ENCODE results near the gene TNFRSF8. TPM values are rescaled to one million over a fixed set of nuclear protein-coding genes. Genes with fewer than 3 reads are reported as not detected.

Gene TNFRSF8
- total and polyA plus RNA-seq, 2 donors (not counting 1 experiment from before 2014, with no cell fraction given), result 0.36 to 0.57 TPM

DNA sequence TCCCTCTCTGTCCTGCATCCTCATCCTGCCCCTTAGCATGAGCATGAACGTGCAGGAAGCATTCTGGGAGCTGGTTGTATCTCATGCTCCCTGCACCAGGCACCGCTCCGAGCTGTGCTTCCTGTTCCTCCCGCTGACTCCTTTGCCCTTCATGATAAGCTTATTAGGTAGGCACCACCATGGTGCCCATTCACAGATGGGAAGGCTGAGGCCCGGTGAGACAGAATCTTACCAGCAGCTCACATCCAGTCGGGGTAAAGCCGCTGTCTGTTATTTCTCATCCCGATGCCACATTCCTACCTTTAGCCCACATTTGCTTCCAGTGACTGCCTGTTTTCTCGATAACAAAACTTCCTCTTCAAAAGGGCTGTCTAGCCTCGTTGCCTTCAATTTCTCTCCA is 36.5 kb upstream of the TNFRSF8 start:
- Histone ChIP-seq H4K20me1 (ENCODE audit: control insufficient read depth, insufficient read depth, low read length, poor library complexity, severe bottlenecking) (peaks cover under 1% of the 10 kb centered on the region), H3K27me3 (replicated peaks in 1 of 4; ENCODE audit: control extremely low read depth in 1 of 4, control insufficient read depth in 3 of 4, insufficient read depth in 4 of 4, low read length in 3 of 4) (no peaks in the 10 kb centered on the region), H3K36me3 (replicated peaks in 1 of 2; ENCODE audit: control extremely low read depth in 1 of 2, control insufficient read depth in 1 of 2, extremely low read depth in 1 of 2, insufficient read depth in 2 of 2, low read length in 1 of 2) (peaks cover 0 to 53% of the 10 kb centered on the region in 2 experiments), H3K79me2 (ENCODE audit: control insufficient read depth, insufficient read depth, low read length) (peaks cover 8% of the 10 kb centered on the region), H3K9me3 (ENCODE audit: control extremely low read depth in 1 of 3, control insufficient read depth in 2 of 3, insufficient read depth in 1 of 3, low read length in 2 of 3) (no peaks in the 10 kb centered on the region), H3K27ac (ENCODE audit: low read length in 2 of 2) (no peak overlapping the region), H2AFZ (ENCODE audit: insufficient read depth, low read depth, low read length, poor library complexity, severe bottlenecking) (no peak overlapping the region), H3K4me3 (ENCODE audit: control extremely low read depth in 1 of 5, extremely low read depth in 1 of 5, insufficient read depth in 1 of 5, low read depth in 2 of 5, low read length in 4 of 5) (no peak overlapping the region), H3K4me1 (ENCODE audit: control insufficient read depth in 2 of 2, insufficient read depth in 2 of 2, low read length in 2 of 2) (peaks cover 4 to 10% of the 10 kb centered on the region in 2 donors), H3K4me2 (replicated peaks; ENCODE audit: low read depth, low read length, poor library complexity, severe bottlenecking) (no peak overlapping the region), H3K9ac (ENCODE audit: low read length) (no peak overlapping the region)
- Mint-ChIP-seq H3K4me1 (peaks cover 21% of the 10 kb centered on the region), H3K4me3 (no peak overlapping the region), H3K27ac (no peak overlapping the region), H3K9me3 (ENCODE audit: insufficient read depth) (no peaks in the 10 kb centered on the region), H3K27me3 (no peaks in the 10 kb centered on the region)
- ATAC-seq (ENCODE audit: low read depth) (no peak), DNase-seq (no peak)
- intact Hi-C loops (cut with micrococcal nuclease), result no loop called here
- 96% methylated on average over 7 of the region's 10 CpGs for WGBS (ENCODE audit: insufficient coverage)
- TF ChIP-seq EZH2 (IDR thresholded peaks at IDR 0.05; ENCODE audit: borderline replicate concordance, insufficient read depth, low read depth, low read length, poor library complexity, severe bottlenecking), result no peak
- TF ChIP-seq, protein P1, sequence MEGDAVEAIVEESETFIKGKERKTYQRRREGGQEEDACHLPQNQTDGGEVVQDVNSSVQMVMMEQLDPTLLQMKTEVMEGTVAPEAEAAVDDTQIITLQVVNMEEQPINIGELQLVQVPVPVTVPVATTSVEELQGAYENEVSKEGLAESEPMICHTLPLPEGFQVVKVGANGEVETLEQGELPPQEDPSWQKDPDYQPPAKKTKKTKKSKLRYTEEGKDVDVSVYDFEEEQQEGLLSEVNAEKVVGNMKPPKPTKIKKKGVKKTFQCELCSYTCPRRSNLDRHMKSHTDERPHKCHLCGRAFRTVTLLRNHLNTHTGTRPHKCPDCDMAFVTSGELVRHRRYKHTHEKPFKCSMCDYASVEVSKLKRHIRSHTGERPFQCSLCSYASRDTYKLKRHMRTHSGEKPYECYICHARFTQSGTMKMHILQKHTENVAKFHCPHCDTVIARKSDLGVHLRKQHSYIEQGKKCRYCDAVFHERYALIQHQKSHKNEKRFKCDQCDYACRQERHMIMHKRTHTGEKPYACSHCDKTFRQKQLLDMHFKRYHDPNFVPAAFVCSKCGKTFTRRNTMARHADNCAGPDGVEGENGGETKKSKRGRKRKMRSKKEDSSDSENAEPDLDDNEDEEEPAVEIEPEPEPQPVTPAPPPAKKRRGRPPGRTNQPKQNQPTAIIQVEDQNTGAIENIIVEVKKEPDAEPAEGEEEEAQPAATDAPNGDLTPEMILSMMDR (IDR thresholded peaks at IDR 0.05), result no peak
- CTCF ChIA-PET, result interaction anchor here (1.6 kb wide), 1 partner anchor 52 kb away, joined by 5 read pairs; no protein-coding TSS in a partner anchor
- POLR2A ChIA-PET, result interaction anchor here (0.6 kb wide), 1 partner anchor 17 kb away, joined by 4 read pairs; no protein-coding TSS in a partner anchor

DNA sequence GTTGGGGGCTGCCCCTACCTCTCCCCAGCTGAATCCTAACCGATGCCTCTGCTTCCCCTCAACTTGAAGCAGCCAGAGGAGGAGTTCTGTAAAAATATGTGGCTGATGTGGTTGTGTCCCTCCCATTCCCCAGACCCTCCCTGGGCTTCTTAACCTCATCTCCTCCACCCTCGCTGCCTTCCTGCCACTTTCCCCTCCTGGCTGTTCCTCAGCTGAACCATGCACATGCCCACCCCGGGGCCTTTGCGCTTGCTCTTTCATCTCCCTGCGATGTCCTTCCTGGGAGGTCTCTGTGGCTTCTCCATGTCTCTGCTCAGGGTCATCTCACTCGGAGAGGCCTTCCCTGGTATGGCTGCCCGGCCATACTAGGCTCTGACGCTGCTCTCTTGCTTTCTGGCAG is 34.9 kb upstream of the TNFRSF8 start:
- H3K79me2 ChIP-seq (ENCODE audit: control insufficient read depth, insufficient read depth, low read length), result no peaks in the 10 kb centered on the region
- WGBS (ENCODE audit: insufficient coverage), result 90% methylated on average over 7 of the region's 8 CpGs
- no peaks in the 10 kb centered on the region for H3K27me3 ChIP-seq (replicated peaks in 1 of 4; ENCODE audit: control extremely low read depth in 1 of 4, control insufficient read depth in 3 of 4, insufficient read depth in 4 of 4, low read length in 3 of 4)
- DNase-seq (no peak), ATAC-seq (ENCODE audit: low read depth) (no peak)
- no peak for TF ChIP-seq EZH2 (IDR thresholded peaks at IDR 0.05; ENCODE audit: borderline replicate concordance, insufficient read depth, low read depth, low read length, poor library complexity, severe bottlenecking)
- TF ChIP-seq, protein P1 (IDR thresholded peaks at IDR 0.05), result no peak
- no peaks in the 10 kb centered on the region for H4K20me1 ChIP-seq (ENCODE audit: control insufficient read depth, insufficient read depth, low read length, poor library complexity, severe bottlenecking)
- Mint-ChIP-seq H3K27me3 (no peaks in the 10 kb centered on the region), H3K9me3 (ENCODE audit: insufficient read depth) (no peaks in the 10 kb centered on the region), H3K4me3 (no peak overlapping the region), H3K4me1 (peaks cover 16% of the 10 kb centered on the region), H3K27ac (no peak overlapping the region)
- H3K4me2 ChIP-seq (replicated peaks; ENCODE audit: low read depth, low read length, poor library complexity, severe bottlenecking), result no peak overlapping the region
- no peak overlapping the region for H3K4me3 ChIP-seq (ENCODE audit: control extremely low read depth in 1 of 5, extremely low read depth in 1 of 5, insufficient read depth in 1 of 5, low read depth in 2 of 5, low read length in 4 of 5)
- intact Hi-C loops (cut with micrococcal nuclease), result no loop called here
- no peak overlapping the region for H3K27ac ChIP-seq (ENCODE audit: low read length in 2 of 2)
- H3K36me3 ChIP-seq (replicated peaks in 1 of 2; ENCODE audit: control extremely low read depth in 1 of 2, control insufficient read depth in 1 of 2, extremely low read depth in 1 of 2, insufficient read depth in 2 of 2, low read length in 1 of 2), result peaks cover 0 to 49% of the 10 kb centered on the region in 2 experiments
- H2AFZ ChIP-seq (ENCODE audit: insufficient read depth, low read depth, low read length, poor library complexity, severe bottlenecking), result no peak overlapping the region
- H3K4me1 ChIP-seq (ENCODE audit: control insufficient read depth in 2 of 2, insufficient read depth in 2 of 2, low read length in 2 of 2), result peaks cover 4 to 10% of the 10 kb centered on the region in 2 donors
- POLR2A ChIA-PET, result no interaction called here
- CTCF ChIA-PET, result interaction anchor here (1.4 kb wide), 1 partner anchor 51 kb away, joined by 4 read pairs; no protein-coding TSS in a partner anchor
- no peak overlapping the region for H3K9ac ChIP-seq (ENCODE audit: low read length)
- H3K9me3 ChIP-seq (ENCODE audit: control extremely low read depth in 1 of 3, control insufficient read depth in 2 of 3, insufficient read depth in 1 of 3, low read length in 2 of 3), result no peaks in the 10 kb centered on the region
